Central memory CD4-positive, alpha-beta T cell (primary cell): ENCODE data around the gene CEP57L1.
"Not testable (repeated sequence)": the region's sequence is repeated elsewhere in the genome, so short reads cannot be mapped to it uniquely, and the experiment has no call there.

ENCODE experiments used
- DNase-seq: peaks from one replicate; pipeline ENCODE4 v3.0.0; 2022

The CEP57L1 gene

DNA sequence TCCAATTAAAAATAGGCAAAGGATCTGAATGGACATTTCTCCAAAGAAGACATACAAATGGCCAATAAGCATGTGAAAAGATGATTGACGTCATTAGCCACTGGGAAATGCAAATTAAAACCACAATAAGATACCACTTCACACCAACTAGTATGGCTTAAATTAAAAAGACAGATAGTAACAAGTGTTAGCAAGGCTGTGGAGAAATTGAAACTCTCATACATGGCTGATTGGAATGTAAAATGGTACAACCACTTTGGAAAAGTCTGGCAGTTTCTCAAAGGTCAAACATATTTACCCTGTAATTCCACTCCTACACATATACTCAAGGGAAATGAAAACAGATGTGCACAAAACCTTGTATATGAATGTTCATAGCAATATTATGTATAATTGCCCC, 83.6 kb downstream of the CEP57L1 start:
- no peak for DNase-seq

DNA sequence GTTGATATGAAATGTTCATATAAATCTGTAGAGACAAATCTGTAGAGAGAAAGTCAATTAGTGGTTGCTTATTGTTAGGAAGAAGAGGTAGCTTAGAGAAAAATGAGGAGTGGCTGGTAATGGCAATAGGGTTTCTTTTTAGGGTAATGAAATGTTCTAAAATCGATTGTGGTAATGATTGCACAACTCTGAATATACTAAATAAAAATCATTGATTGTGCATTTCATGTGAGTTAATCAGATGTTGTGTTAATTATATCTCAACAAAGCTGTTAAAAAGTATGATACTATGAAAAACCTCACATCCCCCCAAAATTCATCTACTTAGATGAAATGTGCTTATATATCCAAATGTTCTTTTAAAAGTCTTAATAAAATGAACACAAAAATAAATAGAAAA, 84.2 kb downstream of the CEP57L1 start:
- DNase-seq, result no peak

DNA sequence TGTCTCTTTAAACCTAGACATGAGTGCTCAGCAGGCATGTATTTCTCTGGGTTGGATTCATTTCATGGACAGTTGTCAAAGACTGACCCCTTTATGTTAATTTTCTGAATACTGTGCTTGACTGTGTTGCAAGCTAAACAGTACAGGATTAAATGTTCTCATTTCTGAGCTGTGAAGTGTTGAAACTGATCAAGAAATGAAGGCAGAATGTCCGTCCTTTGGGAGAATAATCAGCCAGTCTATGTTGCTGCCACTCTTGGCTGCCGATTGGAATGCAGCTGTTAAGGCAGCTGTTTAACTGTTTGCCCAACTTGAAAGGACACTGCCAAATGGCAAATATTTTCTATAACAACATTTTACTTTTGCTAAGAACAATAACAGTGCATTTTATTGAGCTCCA, 87.3 kb downstream of the CEP57L1 start:
- no peak for DNase-seq

DNA sequence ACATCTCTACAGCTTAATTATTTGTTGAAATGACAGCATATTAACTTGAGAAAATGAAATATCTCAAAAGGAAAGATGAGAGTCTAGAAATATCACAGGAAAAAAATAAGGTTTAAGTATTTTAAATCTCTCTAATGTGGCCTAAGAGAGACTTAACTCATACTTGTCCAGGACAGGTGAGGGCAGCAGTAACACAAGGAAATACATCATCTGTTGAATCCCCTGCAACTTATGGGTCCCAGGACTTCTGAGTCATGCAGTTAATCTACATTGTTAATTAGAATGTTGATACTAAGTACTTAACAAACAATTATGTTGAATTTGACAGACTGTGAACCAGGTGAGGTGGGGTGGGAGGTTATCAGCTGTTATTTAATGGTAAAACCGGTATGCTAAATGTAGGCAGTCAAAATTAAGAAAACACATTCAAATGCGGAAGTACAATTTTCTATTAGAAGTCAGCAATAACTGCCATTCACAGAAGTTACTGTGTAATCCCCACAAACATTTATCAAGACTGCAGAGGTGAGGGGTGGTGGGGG, 87.9 kb downstream of the CEP57L1 start:
- no peak for DNase-seq

DNA sequence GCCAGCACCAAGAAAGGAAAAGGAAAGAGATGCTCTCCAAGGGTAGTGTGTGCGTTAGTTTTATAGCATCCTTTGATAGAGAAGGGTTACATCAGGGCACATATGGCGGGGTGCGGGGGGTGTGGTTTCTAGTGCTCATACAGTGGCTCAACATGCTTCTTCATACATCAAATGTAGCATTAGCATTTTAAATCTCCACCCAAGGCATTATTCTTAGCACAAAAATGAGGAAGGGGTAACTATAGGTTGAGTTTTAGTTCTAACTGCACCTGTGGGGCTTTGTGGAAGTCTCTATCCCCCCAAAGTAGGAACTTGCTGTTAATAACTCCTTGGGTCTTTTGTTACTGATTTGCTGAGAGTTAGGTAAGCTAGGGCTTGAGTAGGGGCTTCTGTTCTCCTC, 89.3 kb downstream of the CEP57L1 start:
- no peak for DNase-seq

DNA sequence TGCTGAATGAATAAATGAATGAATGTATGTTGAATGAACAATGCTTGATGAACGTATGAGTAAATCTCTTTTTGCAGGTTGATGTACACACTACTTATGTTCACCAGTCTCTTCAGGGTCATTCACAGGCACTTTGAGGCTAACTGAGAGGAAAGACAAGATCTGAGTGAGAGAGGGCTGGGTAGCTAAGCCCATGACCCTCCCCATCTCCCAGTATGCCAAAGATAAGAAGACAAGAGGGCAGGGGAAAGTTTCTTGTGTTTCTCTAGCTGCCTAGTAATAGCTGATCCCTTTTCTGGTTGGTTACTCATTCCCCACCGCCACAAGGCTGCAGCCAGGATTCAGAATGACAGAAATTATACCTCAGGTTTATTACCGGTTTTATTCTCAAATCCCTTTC, 90.7 kb downstream of the CEP57L1 start:
- no peak for DNase-seq

DNA sequence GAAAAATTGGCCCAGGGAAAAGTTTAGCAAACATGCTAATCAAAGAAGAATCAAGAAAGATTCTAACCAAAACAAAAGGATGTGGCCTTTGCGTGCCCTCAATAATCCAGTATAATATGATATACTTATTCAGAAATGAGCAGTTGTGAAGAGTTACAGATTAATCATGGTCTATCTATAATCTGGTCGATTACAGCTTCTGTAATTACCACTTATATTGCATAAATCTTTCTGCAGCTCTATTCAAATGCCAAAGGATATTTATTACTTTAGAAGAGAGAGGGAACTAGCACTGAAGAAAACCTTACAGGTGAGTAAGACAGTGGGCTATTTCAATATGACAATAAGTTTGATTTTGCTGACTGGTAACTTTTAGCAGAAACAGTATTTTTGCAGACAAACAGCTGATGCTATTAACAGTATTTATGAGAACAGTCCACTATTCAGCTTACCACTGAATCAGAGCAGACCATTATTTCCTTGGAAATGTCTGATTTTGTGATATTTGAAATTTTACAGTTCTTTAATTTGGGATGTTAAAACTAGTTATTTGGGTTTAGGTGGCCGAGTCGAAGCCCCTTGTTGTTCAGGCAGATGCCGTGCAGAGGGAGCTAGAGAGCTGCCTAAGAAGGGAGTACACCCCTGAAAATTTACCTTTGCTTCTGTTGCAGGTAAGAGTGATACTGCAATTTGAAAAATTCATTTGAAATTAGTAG, 92.2 kb downstream of the CEP57L1 start:
- DNase-seq, result peak; percentile 60

DNA sequence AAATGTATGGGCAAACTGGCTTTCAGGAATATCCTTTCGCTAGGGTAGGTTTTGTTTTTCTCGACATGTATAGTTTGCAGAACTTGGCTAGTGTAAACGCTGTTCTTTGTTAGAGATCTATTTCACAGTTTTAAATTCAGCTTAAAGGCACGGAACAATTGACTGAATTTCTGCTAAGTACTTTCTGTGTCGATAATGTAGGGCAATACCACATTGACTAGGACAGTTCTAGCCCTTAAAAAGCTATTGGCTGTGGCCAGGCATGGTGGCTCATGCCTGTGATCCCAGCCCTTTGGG, 92.8 kb downstream of the CEP57L1 start:
- DNase-seq, result no peak

DNA sequence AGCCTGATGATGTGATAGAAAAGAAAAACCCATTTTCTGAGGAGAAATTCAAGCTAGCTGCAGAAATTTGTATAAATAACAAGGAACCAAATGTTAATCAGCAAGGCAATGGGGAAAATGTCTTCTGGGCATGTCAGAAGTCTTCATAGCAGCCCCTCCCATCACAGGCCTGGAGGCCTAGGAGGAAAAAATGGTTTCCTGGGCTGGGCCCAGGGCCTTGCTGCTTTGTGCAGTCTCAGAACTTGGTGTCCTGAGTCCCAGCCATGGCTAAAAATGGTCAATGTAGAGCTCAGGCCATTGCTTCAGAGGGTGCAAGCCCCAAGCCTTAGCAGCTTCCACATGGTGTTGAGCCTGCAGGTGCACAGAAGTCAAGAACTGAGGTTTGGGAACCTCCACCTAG, 96.1 kb downstream of the CEP57L1 start:
- DNase-seq, result not testable (repeated sequence)

DNA sequence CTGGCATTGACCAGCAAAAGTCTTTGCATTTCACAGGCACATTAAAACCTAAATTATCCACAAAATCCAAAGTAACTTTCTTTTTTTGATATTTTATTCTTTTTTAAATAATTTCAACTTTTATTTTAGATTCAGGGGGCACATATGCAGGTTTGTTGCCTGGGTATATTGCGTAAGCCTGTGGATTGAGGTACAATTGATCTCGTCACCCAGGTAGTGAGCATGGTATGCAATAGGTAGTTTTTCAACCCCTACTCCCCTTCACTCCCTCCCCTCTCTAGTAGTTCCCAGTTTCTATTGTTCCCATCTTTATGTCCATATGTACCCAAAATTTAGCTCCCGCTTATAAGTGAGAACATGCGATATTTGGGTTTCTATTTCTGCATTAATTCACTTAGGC, 97.6 kb downstream of the CEP57L1 start:
- DNase-seq, result no peak

DNA sequence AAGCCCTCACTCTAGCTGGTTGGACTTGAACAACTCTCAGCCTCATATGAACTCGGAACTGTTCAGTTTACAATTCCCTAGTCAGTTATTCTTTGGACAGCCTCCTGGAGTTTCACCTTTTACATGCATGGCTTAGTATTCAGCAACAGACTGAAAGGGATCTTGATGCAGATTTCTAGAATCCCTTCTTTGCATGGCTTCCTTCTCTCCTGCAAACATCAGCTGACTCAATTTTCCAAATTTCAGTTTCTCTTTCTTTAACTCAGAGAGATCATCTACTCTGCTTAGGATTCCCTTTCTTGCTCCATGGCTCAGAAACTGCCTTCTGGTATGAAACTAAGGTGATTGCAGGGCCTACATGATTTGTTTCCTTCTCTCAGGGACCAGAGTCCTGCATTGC, 99.6 kb downstream of the CEP57L1 start:
- no peak for DNase-seq

DNA sequence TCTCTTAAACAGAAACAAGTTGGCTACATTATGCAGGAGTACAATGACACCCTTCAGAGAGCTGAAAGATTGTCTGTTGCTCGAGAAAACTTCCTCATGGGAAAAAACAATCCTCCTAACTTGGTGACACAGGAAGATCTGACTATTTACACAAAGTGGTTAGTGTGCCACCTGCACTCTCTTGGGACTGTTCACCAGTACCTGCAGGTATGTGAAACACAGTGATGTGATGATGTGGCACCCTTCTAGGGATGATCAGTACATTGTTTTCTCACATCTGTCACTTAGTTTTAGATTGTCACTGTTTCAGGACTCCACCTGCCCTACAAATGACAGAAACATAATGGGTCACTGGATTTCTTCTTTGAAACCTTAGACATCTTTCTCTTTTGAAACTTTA, 101.8 kb downstream of the CEP57L1 start:
- DNase-seq, result no peak

DNA sequence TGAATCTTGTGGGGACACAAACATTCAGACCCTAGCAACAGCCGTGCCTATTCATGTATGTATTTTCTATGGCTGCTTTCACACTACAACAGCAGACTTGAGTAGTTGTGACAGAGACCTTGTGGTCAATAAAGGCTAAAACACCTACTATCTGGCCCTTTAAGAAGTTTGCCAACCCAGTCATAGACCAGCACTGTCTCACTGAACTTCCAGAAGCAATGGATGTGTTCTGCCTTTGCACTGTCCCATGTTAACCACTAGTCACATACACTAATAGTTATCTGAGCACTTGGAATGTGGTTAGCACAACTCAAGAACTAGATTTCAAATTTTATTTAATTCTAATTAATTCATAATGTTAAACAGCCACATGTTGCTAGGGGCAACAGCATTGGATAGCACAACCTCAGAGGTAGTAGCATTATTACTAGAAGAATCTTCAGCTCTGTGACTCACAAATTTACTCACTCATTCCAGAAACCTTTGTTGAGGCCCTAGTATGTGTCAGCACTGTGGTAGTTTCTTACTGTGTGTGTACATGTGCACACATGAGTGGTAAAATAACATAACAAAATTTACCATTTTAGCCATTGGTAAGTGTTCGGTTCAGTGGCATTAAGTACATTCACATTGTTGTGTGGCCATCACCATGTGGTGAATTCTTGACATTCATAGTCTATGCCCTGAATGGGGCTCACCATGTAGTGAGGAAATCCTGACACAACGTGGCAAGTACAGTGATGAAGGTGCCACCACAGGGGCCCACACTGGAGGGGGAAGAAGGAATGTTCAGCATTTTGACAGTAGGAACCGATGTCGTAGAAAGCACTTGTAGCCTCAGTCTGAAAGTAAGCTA, 107.3 kb downstream of the CEP57L1 start:
- DNase-seq, result no peak

DNA sequence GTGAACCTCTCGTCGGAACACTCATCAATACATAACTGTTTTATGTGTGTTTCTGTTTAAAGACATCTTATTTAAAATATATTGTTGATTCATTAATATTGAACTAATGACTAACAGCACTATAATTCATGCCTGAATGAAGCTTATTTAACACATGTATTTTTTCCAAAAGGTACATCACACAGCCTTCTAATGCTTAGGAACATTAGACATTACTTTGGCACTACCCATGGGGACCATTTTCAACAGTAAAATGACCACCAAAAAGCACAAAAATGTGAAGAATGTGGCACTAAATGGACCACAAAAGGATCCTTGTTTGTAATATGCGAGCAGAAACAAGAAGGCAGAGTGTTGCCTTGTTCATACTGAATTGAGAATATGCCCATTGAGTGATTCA, 109.2 kb downstream of the CEP57L1 start:
- no peak for DNase-seq

DNA sequence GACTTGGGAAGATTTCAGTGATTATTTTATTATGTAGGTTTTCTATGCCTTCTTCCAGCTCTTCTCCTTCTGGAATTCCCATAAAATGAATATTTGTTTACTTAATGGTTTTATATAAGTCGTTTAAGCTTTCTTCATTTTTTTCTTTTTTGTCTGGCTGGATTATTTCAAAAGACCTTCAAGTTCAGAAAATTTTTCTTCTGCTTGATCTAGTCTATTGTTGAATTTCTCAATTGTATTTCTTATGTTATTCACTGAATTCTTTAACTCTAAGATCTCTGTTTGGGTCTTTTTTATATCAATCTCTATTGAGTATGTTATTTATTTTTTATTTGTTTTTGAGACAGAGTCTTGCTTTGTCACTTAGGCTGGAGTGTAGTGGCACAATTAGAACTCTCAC, 117.4 kb downstream of the CEP57L1 start:
- DNase-seq, result no peak
